Loucy (cell line): ENCODE measurements around the gene TRIM37.

Experiments
- H2AFZ ChIP-seq: fragments of 200-600 bp; sonication (generic); 2 replicates; pipeline ENCODE4 v1.6.0; 2016; ENCODE audit warnings: antibody characterized with exemption, mild to moderate bottlenecking, low read length, moderate library complexity
- H3F3A ChIP-seq: fragments of 200-600 bp; 2 replicates; pipeline ENCODE4 v1.6.0; 2016; ENCODE audit warnings: antibody characterized with exemption, low read depth, mild to moderate bottlenecking
- H3K27me3 ChIP-seq: fragments of 200-600 bp; sonication (generic); 2 replicates; pipeline ENCODE4 v1.6.1; 2014; ENCODE audit warnings: low read length, mild to moderate bottlenecking; ENCODE audit not compliant: insufficient read depth, poor library complexity, severe bottlenecking
- H3K36me3 ChIP-seq: fragments of 200-600 bp; sonication (generic); 2 replicates; pipeline ENCODE4 v1.6.1; 2016; ENCODE audit warnings: low read length; ENCODE audit not compliant: insufficient read depth
- H3K4me1 ChIP-seq: fragments of 200-600 bp; sonication (generic); 2 replicates; pipeline ENCODE4 v1.5.1; 2014; ENCODE audit warnings: low read length, mild to moderate bottlenecking; ENCODE audit not compliant: insufficient read depth, poor library complexity, severe bottlenecking
- H3K4me2 ChIP-seq: fragments of 200-600 bp; sonication (generic); 2 replicates; pipeline ENCODE4 v1.6.0; 2014; ENCODE audit warnings: antibody characterized with exemption, low read length, low read depth, mild to moderate bottlenecking; ENCODE audit not compliant: poor library complexity, severe bottlenecking
- H3K4me3 ChIP-seq: fragments of 200-600 bp; sonication (generic); 2 replicates; pipeline ENCODE4 v1.5.1; 2014; ENCODE audit warnings: low read length, mild to moderate bottlenecking, mixed read lengths; ENCODE audit not compliant: poor library complexity, severe bottlenecking
- H3K79me2 ChIP-seq: fragments of 200-600 bp; sonication (generic); 2 replicates; pipeline ENCODE4 v1.6.1; 2014; ENCODE audit warnings: low read length; ENCODE audit not compliant: insufficient read depth
- H3K9ac ChIP-seq: fragments of 200-600 bp; sonication (generic); 2 replicates; pipeline ENCODE4 v1.6.0; 2014; ENCODE audit warnings: mild to moderate bottlenecking, low read depth, low read length, moderate library complexity; ENCODE audit not compliant: poor library complexity, severe bottlenecking
- H3K9me2 ChIP-seq: fragments of 200-600 bp; sonication (generic); replicated peaks from 2 replicates; pipeline ENCODE4 v1.6.1; 2016; ENCODE audit warnings: low read depth, low read length, mixed read lengths
- H3K9me3 ChIP-seq: fragments of 200-600 bp; sonication (generic); 2 replicates; pipeline ENCODE4 v1.6.1; 2014; ENCODE audit warnings: mild to moderate bottlenecking, antibody characterized with exemption, low read length, low read depth; ENCODE audit not compliant: insufficient read depth
- H4K20me1 ChIP-seq: fragments of 200-600 bp; sonication (generic); 2 replicates; pipeline ENCODE4 v1.6.0; 2014; ENCODE audit warnings: antibody characterized with exemption, low read length, mild to moderate bottlenecking; ENCODE audit not compliant: insufficient read depth, poor library complexity, severe bottlenecking
- EZH2phosphoT487 ChIP-seq: fragments of 200-600 bp; IDR thresholded peaks from 2 replicates; pipeline ENCODE4 v1.6.1; 2018; ENCODE audit warnings: antibody characterized with exemption, mild to moderate bottlenecking, moderate library complexity, borderline replicate concordance
- TF ChIP-seq, protein P1 (sequence below): fragments of 200-600 bp; sonication (generic); conservative IDR thresholded peaks from 2 replicates; pipeline ENCODE4 v1.5.1; 2014; ENCODE audit warnings: mild to moderate bottlenecking, antibody characterized with exemption, low read length

TRIM37 gene

DNA sequence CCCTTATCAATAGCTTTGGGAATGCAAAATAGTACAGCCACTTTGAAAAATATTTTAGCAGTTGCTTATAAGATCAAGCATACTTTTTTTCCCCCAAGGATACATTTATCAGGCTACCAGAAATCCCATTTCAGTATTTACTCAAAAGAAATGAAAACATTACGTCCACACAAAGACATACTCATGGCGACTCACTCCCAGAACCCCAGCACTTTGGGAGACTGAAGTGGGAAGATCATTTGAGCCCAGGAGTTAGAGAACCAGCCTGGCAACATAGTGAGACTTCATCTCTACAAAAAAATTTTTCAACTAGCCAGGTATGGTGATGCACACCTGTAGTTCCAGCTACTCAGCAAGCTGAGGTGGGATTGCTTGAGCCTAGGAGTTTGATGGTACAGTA lies 42.4 kb upstream of the TRIM37 start:
- Histone ChIP-seq H3K4me1 (peaks cover 57% of the 10 kb centered on the region), H3K27me3 (no peaks in the 10 kb centered on the region), H2AFZ (no peak overlapping the region), H3K9me3 (no peaks in the 10 kb centered on the region), H3K36me3 (peaks cover 6% of the 10 kb centered on the region; the same call in 1 of the 2 replicates), H4K20me1 (peaks cover 83% of the 10 kb centered on the region), H3K4me3 (peak overlapping the region; percentile 83), H3K9me2 (no peaks in the 10 kb centered on the region), H3K9ac (peak overlapping the region; percentile 6), H3F3A (no peaks in the 10 kb centered on the region), H3K4me2 (peak overlapping the region; percentile 83), H3K79me2 (peaks cover 100% of the 10 kb centered on the region)
- TF ChIP-seq, protein P1, sequence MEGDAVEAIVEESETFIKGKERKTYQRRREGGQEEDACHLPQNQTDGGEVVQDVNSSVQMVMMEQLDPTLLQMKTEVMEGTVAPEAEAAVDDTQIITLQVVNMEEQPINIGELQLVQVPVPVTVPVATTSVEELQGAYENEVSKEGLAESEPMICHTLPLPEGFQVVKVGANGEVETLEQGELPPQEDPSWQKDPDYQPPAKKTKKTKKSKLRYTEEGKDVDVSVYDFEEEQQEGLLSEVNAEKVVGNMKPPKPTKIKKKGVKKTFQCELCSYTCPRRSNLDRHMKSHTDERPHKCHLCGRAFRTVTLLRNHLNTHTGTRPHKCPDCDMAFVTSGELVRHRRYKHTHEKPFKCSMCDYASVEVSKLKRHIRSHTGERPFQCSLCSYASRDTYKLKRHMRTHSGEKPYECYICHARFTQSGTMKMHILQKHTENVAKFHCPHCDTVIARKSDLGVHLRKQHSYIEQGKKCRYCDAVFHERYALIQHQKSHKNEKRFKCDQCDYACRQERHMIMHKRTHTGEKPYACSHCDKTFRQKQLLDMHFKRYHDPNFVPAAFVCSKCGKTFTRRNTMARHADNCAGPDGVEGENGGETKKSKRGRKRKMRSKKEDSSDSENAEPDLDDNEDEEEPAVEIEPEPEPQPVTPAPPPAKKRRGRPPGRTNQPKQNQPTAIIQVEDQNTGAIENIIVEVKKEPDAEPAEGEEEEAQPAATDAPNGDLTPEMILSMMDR = no peak
- no peak for TF ChIP-seq EZH2phosphoT487

DNA sequence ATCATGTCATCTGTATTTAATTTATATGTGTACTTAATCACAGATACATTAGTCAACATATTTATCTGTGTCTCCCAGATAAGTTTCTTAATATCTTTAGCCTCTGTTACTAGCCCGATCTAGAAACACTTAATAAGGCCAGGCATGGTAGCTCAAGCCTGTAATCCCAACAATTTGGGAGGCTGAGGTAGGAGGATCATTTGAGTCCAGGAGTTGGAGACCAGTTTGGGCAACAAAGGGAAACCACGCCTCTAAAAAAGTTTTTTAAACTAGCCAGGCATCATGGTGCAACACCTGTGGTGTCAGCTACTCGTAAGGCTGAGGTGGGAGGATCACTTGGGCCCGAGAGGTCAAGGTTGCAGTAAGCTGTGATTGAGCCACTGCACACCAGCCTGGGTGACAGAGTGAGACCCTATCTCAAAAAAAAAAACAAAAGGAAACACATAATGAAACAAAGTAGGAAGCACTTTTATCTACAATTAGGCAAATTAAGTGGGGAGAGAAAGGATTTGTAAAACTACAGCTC lies 39.0 kb upstream of the TRIM37 start:
- H3K4me1 ChIP-seq = peaks cover 29% of the 10 kb centered on the region
- H3K9me3 ChIP-seq = no peaks in the 10 kb centered on the region
- H3K79me2 ChIP-seq = peaks cover 100% of the 10 kb centered on the region
- H3K9ac ChIP-seq = no peak overlapping the region
- no peaks in the 10 kb centered on the region for H3F3A ChIP-seq
- H4K20me1 ChIP-seq = peaks cover 71% of the 10 kb centered on the region
- no peaks in the 10 kb centered on the region for H3K27me3 ChIP-seq
- H3K4me2 ChIP-seq = peak overlapping the region; percentile 33
- TF ChIP-seq EZH2phosphoT487 = no peak
- TF ChIP-seq, protein P1 = no peak
- H3K4me3 ChIP-seq = no peak overlapping the region
- no peaks in the 10 kb centered on the region for H3K9me2 ChIP-seq
- H2AFZ ChIP-seq = no peak overlapping the region
- H3K36me3 ChIP-seq = peaks cover 12% of the 10 kb centered on the region

DNA sequence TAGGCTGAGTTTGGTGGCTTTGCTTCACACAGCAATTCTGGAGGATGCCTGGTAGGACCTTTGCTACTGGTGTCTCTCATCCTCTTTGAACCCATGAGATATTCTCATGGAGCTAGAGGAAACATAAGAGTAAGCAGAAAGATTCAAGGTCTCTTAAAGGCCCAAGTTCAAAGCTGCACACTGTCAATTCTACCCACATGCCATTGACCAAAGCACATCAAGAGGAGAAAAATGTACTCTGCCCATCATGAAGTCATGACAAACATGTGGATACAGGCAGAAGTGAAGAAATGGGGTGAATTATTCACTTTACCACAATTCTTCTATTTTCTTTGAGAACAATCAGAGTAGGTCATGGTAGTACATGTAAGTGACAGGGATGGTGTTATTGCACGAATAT lies 35.2 kb upstream of the TRIM37 start:
- Histone ChIP-seq H3K9me3 (no peaks in the 10 kb centered on the region), H3K79me2 (peaks cover 100% of the 10 kb centered on the region), H3K27me3 (no peaks in the 10 kb centered on the region), H3K4me3 (no peak overlapping the region), H3K4me1 (peaks cover 8% of the 10 kb centered on the region), H4K20me1 (peaks cover 64% of the 10 kb centered on the region), H3K9ac (no peak overlapping the region), H3K36me3 (peaks cover 12% of the 10 kb centered on the region), H2AFZ (no peak overlapping the region), H3K4me2 (no peak overlapping the region), H3F3A (no peaks in the 10 kb centered on the region), H3K9me2 (no peaks in the 10 kb centered on the region)
- no peak for TF ChIP-seq EZH2phosphoT487
- TF ChIP-seq, protein P1 = no peak
